Endodermal cell (in vitro differentiated cells): ENCODE results near the gene TGFBR3. TPM values are rescaled to one million over a fixed set of nuclear protein-coding genes. Genes with fewer than 3 reads are reported as not detected.

Experiments
- DNase-seq: peaks from one replicate; pipeline ENCODE4 v3.0.0-alpha.2; 2017
- H3K27ac ChIP-seq: 2 replicates; pipeline ENCODE4 v1.5.1; 2013; ENCODE audit warnings: mild to moderate bottlenecking, low read depth, low read length, moderate library complexity
- H3K27me3 ChIP-seq: 2 replicates; pipeline ENCODE4 v1.6.1; 2013; ENCODE audit warnings: mild to moderate bottlenecking, low read length, moderate library complexity; ENCODE audit not compliant: insufficient read depth, control insufficient read depth, poor library complexity, severe bottlenecking
- H3K36me3 ChIP-seq: 2 replicates; pipeline ENCODE4 v1.7.0; 2013; ENCODE audit warnings: mild to moderate bottlenecking, low read length, moderate library complexity; ENCODE audit not compliant: control insufficient read depth, insufficient read depth
- H3K4me1 ChIP-seq: one replicate; pipeline ENCODE4 v1.7.0; 2013; ENCODE audit warnings: low read length; ENCODE audit not compliant: control insufficient read depth, insufficient read depth
- H3K4me3 ChIP-seq: 2 replicates; pipeline ENCODE4 v1.5.1; 2013; ENCODE audit warnings: mild to moderate bottlenecking, low read length, moderate library complexity
- H3K9ac ChIP-seq: 2 replicates; pipeline ENCODE4 v1.6.1; 2013; ENCODE audit warnings: mild to moderate bottlenecking, low read length, moderate library complexity; ENCODE audit not compliant: poor library complexity, severe bottlenecking; ENCODE audit errors: extremely low read depth
- H3K9me3 ChIP-seq: 2 replicates; pipeline ENCODE4 v1.6.1; 2013; ENCODE audit warnings: mild to moderate bottlenecking, low read length, moderate library complexity; ENCODE audit not compliant: control insufficient read depth
- H3K27ac Mint-ChIP-seq: 2 replicates; pipeline ENCODE4 v1.8.0; 2020; ENCODE audit warnings: mixed read lengths
- H3K27me3 Mint-ChIP-seq: 2 replicates; pipeline ENCODE4 v1.8.0; 2021; ENCODE audit warnings: mild to moderate bottlenecking, mixed read lengths; ENCODE audit not compliant: insufficient read depth
- H3K36me3 Mint-ChIP-seq: 2 replicates; pipeline ENCODE4 v1.8.0; 2020; ENCODE audit warnings: low read depth, mixed read lengths
- H3K4me1 Mint-ChIP-seq: 2 replicates; pipeline ENCODE4 v1.8.0; 2020; ENCODE audit warnings: mixed read lengths
- H3K4me3 Mint-ChIP-seq: 2 replicates; pipeline ENCODE4 v1.8.0; 2020; ENCODE audit warnings: mild to moderate bottlenecking, moderate library complexity, mixed read lengths
- H3K9me3 Mint-ChIP-seq: 2 replicates; pipeline ENCODE4 v1.8.0; 2020; ENCODE audit warnings: mild to moderate bottlenecking, mixed read lengths
- CTCF ChIP-seq: fragments of 200-600 bp; sonication (generic); conservative IDR thresholded peaks from 2 replicates; pipeline ENCODE4 v1.5.0; 2021; ENCODE audit warnings: antibody characterized with exemption, mild to moderate bottlenecking
- WGBS, 2 experiments: methylation state at CpG; one replicate each; pipeline versions ENCODE4 v1.1.5 to v1.1.7; 2013; ENCODE audit warnings: missing lambda C conversion rate in 2 of 2, mixed read lengths in 1 of 2; ENCODE audit not compliant: insufficient coverage in 1 of 2, insufficient read length in 1 of 2; 5-methylcytosine and 5-hydroxymethylcytosine counted together
- total RNA-seq, 2 donors: library from RNA; stranded (reverse); fragmentation: NEBNext Ultra II Directional in 1 of 2; extraction: Animal tissue kit (Norgen Biotek cat#: 25700) in 1 of 2; gene quantifications; 2 replicates in 1 of 2; 3 replicates in 1 of 2; pipeline ENCODE4 v1.2.1, GENCODE V29; 2021

The TGFBR3 gene
- total RNA-seq, 2 donors from 2014 or later = 8.1 to 8.5 TPM

GRCh38 chr1:91806769-91807700 lies 78.9 kb downstream of the TGFBR3 start:
- H3K4me3 Mint-ChIP-seq = no peak overlapping the region
- no peaks in the 10 kb centered on the region for H3K36me3 Mint-ChIP-seq
- Histone ChIP-seq H3K4me3 (no peak overlapping the region), H3K36me3 (no peaks in the 10 kb centered on the region), H3K9me3 (no peaks in the 10 kb centered on the region), H3K9ac (no peak overlapping the region), H3K27ac (no peak overlapping the region), H3K27me3 (no peaks in the 10 kb centered on the region), H3K4me1 (no peaks in the 10 kb centered on the region)
- no peak for DNase-seq
- no peaks in the 10 kb centered on the region for H3K9me3 Mint-ChIP-seq
- no peaks in the 10 kb centered on the region for H3K27me3 Mint-ChIP-seq
- WGBS, 2 experiments = 92 to 93% methylated on average over 4 to 8 of the region's 8 CpGs
- TF ChIP-seq CTCF = peak; percentile 24
- H3K27ac Mint-ChIP-seq = no peak overlapping the region
- H3K4me1 Mint-ChIP-seq = peaks cover 13% of the 10 kb centered on the region

- H3K27ac ChIP-seq = no peak overlapping the region
- no peaks in the 10 kb centered on the region for H3K27me3 ChIP-seq
- Mint-ChIP-seq H3K36me3 (no peaks in the 10 kb centered on the region), H3K9me3 (no peaks in the 10 kb centered on the region), H3K4me1 (peaks cover 13% of the 10 kb centered on the region), H3K27me3 (no peaks in the 10 kb centered on the region), H3K4me3 (no peak overlapping the region), H3K27ac (no peak overlapping the region)
- no peak for TF ChIP-seq CTCF
- 88 to 92% methylated on average over 3 to 7 of the region's 8 CpGs for WGBS, 2 experiments
- no peaks in the 10 kb centered on the region for H3K4me1 ChIP-seq
- H3K9ac ChIP-seq = no peak overlapping the region
- no peaks in the 10 kb centered on the region for H3K9me3 ChIP-seq
- no peak overlapping the region for H3K4me3 ChIP-seq
- no peak for DNase-seq
- H3K36me3 ChIP-seq = no peaks in the 10 kb centered on the region
These were observed 79.7 kb downstream of the TGFBR3 start for GRCh38 chr1:91806181-91806768.

- Mint-ChIP-seq H3K27ac (no peak overlapping the region), H3K27me3 (no peaks in the 10 kb centered on the region)
These were observed 80.6 kb downstream of the TGFBR3 start for GRCh38 chr1:91805311-91805801.

More at GRCh38 chr1:91805311-91805801, 80.6 kb downstream of the TGFBR3 start:
- H3K9me3 ChIP-seq = no peaks in the 10 kb centered on the region
- H3K27ac ChIP-seq = no peak overlapping the region
- Mint-ChIP-seq H3K9me3 (no peaks in the 10 kb centered on the region), H3K4me3 (no peak overlapping the region), H3K36me3 (no peaks in the 10 kb centered on the region), H3K4me1 (peaks cover 13% of the 10 kb centered on the region)
- no peaks in the 10 kb centered on the region for H3K27me3 ChIP-seq
- H3K4me3 ChIP-seq = no peak overlapping the region
- 87 to 93% methylated on average over 7 to 8 of the region's 8 CpGs for WGBS, 2 experiments
- no peak overlapping the region for H3K9ac ChIP-seq
- no peak for TF ChIP-seq CTCF
- DNase-seq = no peak
- no peaks in the 10 kb centered on the region for H3K36me3 ChIP-seq
- no peaks in the 10 kb centered on the region for H3K4me1 ChIP-seq
